Activated naive CD4-positive, alpha-beta T cell treated with anti-CD3 and anti-CD28 coated beads, Interleukin-2, amount 10 ng/mL, durations not matched to agents 7 days and 5 days (primary cell): Measurements from ENCODE around the gene PARD3B.

Experiments
- CTCF ChIA-PET: fragments of 350-600 bp; sonication (Branson Sonifier 250); formaldehyde crosslinking; loops from one replicate; lab custom pipeline; 2021; ENCODE audit warnings: antibody characterized with exemption; lab: Charles Lee
- DNase-seq: peaks from one replicate; pipeline ENCODE4 v3.0.0-alpha.2; 2020
- H3K27ac Mint-ChIP-seq: one replicate; pipeline ENCODE4 v1.8.0; 2021; ENCODE audit warnings: mild to moderate bottlenecking, moderate library complexity, mixed read lengths
- H3K27me3 Mint-ChIP-seq: one replicate; pipeline ENCODE4 v1.8.0; 2021; ENCODE audit warnings: mild to moderate bottlenecking, mixed read lengths
- H3K36me3 Mint-ChIP-seq: one replicate; pipeline ENCODE4 v1.8.0; 2021; ENCODE audit warnings: mixed read lengths
- H3K4me1 Mint-ChIP-seq: one replicate; pipeline ENCODE4 v1.8.0; 2021; ENCODE audit warnings: mixed read lengths
- H3K4me3 Mint-ChIP-seq: one replicate; pipeline ENCODE4 v1.8.0; 2021; ENCODE audit warnings: mild to moderate bottlenecking, moderate library complexity, mixed read lengths
- H3K9me3 Mint-ChIP-seq: one replicate; pipeline ENCODE4 v1.8.0; 2021; ENCODE audit warnings: mixed read lengths

PARD3B gene

DNA sequence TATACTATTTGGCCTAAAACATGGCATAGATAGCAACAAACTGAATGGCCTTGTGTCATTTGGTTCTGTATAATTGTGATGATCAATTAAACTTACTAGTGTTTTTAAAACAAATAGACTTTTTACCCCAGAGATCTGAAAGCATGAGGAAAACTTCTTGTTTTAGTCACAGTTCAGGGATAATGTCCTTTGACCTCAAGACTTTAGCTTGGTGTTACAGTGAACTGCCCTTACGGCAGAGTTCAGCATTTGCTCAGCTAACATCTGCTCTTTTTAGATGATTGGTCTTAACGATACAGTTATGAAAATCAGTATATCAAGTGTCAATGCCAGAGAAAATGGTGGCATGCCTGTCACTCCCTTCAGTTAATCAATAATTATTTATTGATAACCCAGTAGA, 429.2 kb downstream of the PARD3B start:
- Mint-ChIP-seq H3K27ac (no peak overlapping the region), H3K4me3 (no peak overlapping the region), H3K36me3 (peaks cover 54% of the 10 kb centered on the region), H3K27me3 (no peaks in the 10 kb centered on the region), H3K9me3 (peaks cover 34% of the 10 kb centered on the region), H3K4me1 (peaks cover 30% of the 10 kb centered on the region)
- CTCF ChIA-PET: interaction anchor here (0.8 kb wide), 1 partner anchor 84 kb away, joined by 4 read pairs; no protein-coding TSS in a partner anchor
- DNase-seq: no peak

- no peak for DNase-seq
- Mint-ChIP-seq H3K4me3 (no peak overlapping the region), H3K4me1 (peaks cover 22% of the 10 kb centered on the region), H3K36me3 (peaks cover 40% of the 10 kb centered on the region), H3K9me3 (peaks cover 28% of the 10 kb centered on the region), H3K27me3 (no peaks in the 10 kb centered on the region), H3K27ac (no peak overlapping the region)
- CTCF ChIA-PET: no interaction called here
Observed at GRCh38 chr2:204977914-204978313, 432.6 kb downstream of the PARD3B start.

GRCh38 chr2:204982303-204982702, 437.0 kb downstream of the PARD3B start:
- peak overlapping the region; percentile 26 for H3K27ac Mint-ChIP-seq
- no peak overlapping the region for H3K4me3 Mint-ChIP-seq
- DNase-seq: peak; percentile 25
- no peaks in the 10 kb centered on the region for H3K27me3 Mint-ChIP-seq
- CTCF ChIA-PET: interaction anchor here (0.7 kb wide), 1 partner anchor 693 kb away, joined by 3 read pairs; no protein-coding TSS in a partner anchor
- H3K9me3 Mint-ChIP-seq: peaks cover 23% of the 10 kb centered on the region
- H3K4me1 Mint-ChIP-seq: peaks cover 22% of the 10 kb centered on the region
- H3K36me3 Mint-ChIP-seq: peaks cover 26% of the 10 kb centered on the region

DNA sequence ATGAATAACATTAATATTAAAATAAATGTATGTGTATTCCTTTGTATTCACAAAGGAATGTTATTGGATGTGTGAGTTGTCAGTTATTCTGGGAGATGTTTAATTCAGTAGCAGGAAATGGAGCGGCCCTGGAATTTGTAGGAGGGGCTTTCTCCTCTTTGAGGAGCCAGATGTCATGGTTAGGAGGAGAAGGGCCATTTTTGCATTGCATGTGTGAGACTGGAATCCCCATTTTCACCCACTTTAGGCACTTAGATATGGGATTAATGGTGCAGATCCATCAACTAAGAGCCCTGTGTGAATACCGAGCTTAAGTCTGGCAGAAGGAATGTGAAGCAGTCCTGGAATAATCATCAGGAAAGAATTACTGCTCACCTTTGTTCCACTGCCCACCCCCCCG, 439.2 kb downstream of the PARD3B start:
- H3K4me3 Mint-ChIP-seq: no peak overlapping the region
- no peak for DNase-seq
- CTCF ChIA-PET: no interaction called here

DNA sequence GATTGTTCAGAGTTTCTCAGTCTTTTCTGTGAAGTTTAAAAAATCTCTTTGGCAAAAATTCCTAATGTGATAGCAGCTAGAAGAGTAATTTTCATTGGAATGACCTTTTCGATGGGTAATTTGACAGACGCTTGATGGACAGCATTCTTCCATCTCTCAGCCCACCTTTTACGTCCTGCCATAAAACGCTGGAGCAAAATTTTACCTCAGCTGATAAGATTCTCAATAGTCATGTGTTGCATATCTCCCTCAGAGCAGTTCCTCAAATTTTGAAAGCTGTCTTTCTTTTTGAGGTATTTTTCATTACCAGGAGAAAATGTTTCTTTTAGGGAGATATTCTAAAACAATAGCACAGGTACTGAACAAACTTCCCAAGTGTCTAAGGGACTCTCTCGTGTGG, 441.4 kb downstream of the PARD3B start:
- Mint-ChIP-seq H3K9me3 (peaks cover 19% of the 10 kb centered on the region), H3K4me3 (no peak overlapping the region), H3K4me1 (peaks cover 24% of the 10 kb centered on the region), H3K27ac (no peak overlapping the region), H3K27me3 (peaks cover 4% of the 10 kb centered on the region), H3K36me3 (peaks cover 22% of the 10 kb centered on the region)
- CTCF ChIA-PET: no interaction called here
- DNase-seq: no peak

More for the DNA sequence above, 439.2 kb downstream of the PARD3B start:
- Mint-ChIP-seq H3K9me3 (peaks cover 25% of the 10 kb centered on the region), H3K36me3 (peaks cover 30% of the 10 kb centered on the region), H3K27ac (no peak overlapping the region), H3K4me1 (peaks cover 32% of the 10 kb centered on the region), H3K27me3 (peaks cover 4% of the 10 kb centered on the region)

DNA sequence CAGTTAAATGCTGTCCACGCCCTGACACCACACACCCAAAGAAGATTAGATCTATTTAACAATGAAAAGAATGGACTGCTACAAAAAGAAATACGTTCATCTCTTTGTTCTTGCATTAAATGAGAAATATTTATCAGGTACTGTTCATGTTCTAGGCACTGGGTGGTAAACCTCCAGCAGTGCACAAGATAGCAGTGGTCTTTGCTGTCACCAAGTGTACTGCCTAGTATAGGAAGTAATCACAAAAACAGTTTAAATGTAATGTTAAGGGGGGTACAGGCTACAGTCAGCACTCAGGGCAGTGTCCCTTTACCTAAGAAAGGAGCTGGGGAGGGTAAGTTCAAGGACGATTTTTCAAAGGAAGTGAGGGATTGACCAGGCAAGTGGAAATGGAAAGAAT, 443.6 kb downstream of the PARD3B start:
- H3K36me3 Mint-ChIP-seq: peaks cover 20% of the 10 kb centered on the region
- no peak for DNase-seq
- H3K9me3 Mint-ChIP-seq: peaks cover 18% of the 10 kb centered on the region
- H3K27ac Mint-ChIP-seq: no peak overlapping the region
- no peak overlapping the region for H3K4me3 Mint-ChIP-seq
- peaks cover 4% of the 10 kb centered on the region for H3K27me3 Mint-ChIP-seq
- peaks cover 9% of the 10 kb centered on the region for H3K4me1 Mint-ChIP-seq
- CTCF ChIA-PET: interaction anchor here (1.6 kb wide), 1 partner anchor 692 kb away, joined by 3 read pairs; no protein-coding TSS in a partner anchor

DNA sequence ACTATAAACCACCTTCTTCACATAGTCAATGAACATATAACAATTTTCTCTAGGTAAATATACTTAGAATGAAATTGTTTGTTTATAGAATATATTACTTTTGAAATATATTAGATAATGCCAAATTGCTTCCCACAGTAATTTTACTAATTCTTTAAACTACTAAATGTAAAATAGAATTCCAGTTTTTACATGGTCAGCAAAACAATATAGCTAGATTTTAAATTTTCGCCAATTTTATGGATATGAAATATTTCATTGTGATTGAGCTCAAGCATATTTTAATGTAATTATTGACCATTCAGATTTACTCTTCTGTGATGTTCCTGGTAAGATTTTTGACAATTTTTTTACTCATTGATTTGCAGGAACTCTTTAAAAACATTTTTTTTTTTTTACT, 444.6 kb downstream of the PARD3B start:
- Mint-ChIP-seq H3K36me3 (peaks cover 18% of the 10 kb centered on the region), H3K4me3 (no peak overlapping the region), H3K27ac (no peak overlapping the region), H3K9me3 (peaks cover 18% of the 10 kb centered on the region), H3K27me3 (peaks cover 4% of the 10 kb centered on the region), H3K4me1 (peaks cover 9% of the 10 kb centered on the region)
- CTCF ChIA-PET: interaction anchor here (1.6 kb wide), 1 partner anchor 691 kb away, joined by 3 read pairs; no protein-coding TSS in a partner anchor
- DNase-seq: no peak

DNA sequence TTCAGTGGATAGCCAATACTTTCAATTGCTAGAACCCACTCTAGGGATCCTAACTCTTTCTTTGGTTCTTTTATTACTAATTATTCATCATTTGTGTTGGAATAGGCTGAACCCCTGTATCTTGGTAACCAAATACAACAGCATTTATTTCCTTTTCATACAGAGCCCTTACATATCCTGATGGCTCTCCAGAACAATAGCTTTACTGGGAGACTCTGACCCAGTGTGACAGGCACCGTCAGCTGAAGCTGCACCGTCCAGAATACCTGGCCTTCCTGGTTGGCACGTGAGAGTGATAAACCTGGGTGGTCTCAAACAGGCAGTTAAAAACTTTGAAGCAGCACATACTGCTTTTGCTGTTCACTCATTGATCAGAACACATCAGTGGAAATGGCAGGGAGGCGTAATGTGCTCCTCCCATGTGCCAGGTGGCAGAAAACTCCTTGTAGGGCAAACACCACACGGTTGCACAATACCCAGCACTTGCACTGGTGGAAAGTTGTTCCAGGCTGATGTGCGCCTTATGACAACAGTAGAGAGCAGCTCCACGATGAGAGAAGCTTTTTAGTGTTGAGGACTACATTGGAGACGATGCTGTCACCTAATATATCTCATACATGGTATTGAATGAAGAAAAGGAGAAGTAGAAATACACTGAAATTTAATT, 456.2 kb downstream of the PARD3B start:
- H3K27ac Mint-ChIP-seq: no peak overlapping the region
- H3K9me3 Mint-ChIP-seq: peaks cover 18% of the 10 kb centered on the region
- CTCF ChIA-PET: no interaction called here

DNA sequence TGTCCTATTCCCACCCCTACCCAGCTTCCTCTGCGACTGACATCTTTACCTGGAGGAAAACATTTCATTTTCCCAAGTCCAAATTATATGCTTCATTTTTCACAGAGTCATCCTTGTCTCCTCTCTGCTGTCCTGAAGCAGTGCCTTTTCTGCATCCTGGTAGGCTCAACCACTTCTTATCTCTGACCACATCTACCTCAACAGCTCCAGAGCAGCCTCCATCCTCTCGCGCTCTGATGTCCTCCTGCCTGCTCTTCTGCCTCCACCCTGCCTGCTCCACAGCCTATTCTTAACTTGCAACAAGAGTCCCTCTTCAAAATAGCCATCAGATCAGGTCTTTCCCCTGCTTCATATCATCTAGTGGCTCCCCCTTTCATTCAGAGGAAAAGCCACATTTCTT, 457.1 kb downstream of the PARD3B start:
- Mint-ChIP-seq H3K27ac (peak overlapping the region; percentile 17), H3K36me3 (peaks cover 22% of the 10 kb centered on the region), H3K4me3 (peak overlapping the region; percentile 11), H3K4me1 (peaks cover 41% of the 10 kb centered on the region), H3K27me3 (no peaks in the 10 kb centered on the region), H3K9me3 (peaks cover 20% of the 10 kb centered on the region)
- DNase-seq: peak; percentile 52
- CTCF ChIA-PET: interaction anchor here (1.2 kb wide), 1 partner anchor 12 kb away, joined by 4 read pairs; no protein-coding TSS in a partner anchor

More for the DNA sequence above, 456.2 kb downstream of the PARD3B start:
- Mint-ChIP-seq H3K36me3 (peaks cover 24% of the 10 kb centered on the region), H3K27me3 (no peaks in the 10 kb centered on the region), H3K4me3 (no peak overlapping the region), H3K4me1 (peaks cover 35% of the 10 kb centered on the region)
- DNase-seq: no peak

GRCh38 chr2:205003288-205003687, 458.0 kb downstream of the PARD3B start:
- Mint-ChIP-seq H3K4me1 (peaks cover 43% of the 10 kb centered on the region), H3K27ac (no peak overlapping the region), H3K36me3 (peaks cover 27% of the 10 kb centered on the region), H3K4me3 (no peak overlapping the region), H3K27me3 (no peaks in the 10 kb centered on the region), H3K9me3 (peaks cover 26% of the 10 kb centered on the region)
- DNase-seq: no peak
- CTCF ChIA-PET: interaction anchor here (0.7 to 1.2 kb wide), 2 partner anchors 11 to 123 kb away, joined by 3 to 4 read pairs; no protein-coding TSS in a partner anchor

GRCh38 chr2:205010196-205010595, 464.9 kb downstream of the PARD3B start:
- H3K36me3 Mint-ChIP-seq: peaks cover 19% of the 10 kb centered on the region
- peaks cover 22% of the 10 kb centered on the region for H3K9me3 Mint-ChIP-seq
- H3K27me3 Mint-ChIP-seq: peaks cover 3% of the 10 kb centered on the region
- peaks cover 30% of the 10 kb centered on the region for H3K4me1 Mint-ChIP-seq
- H3K4me3 Mint-ChIP-seq: no peak overlapping the region
- CTCF ChIA-PET: interaction anchor here (1.1 kb wide), 1 partner anchor 120 kb away, joined by 3 read pairs; no protein-coding TSS in a partner anchor
- no peak for DNase-seq
- H3K27ac Mint-ChIP-seq: no peak overlapping the region

- H3K4me3 Mint-ChIP-seq: no peak overlapping the region
- peaks cover 20% of the 10 kb centered on the region for H3K36me3 Mint-ChIP-seq
- CTCF ChIA-PET: no interaction called here
- peaks cover 3% of the 10 kb centered on the region for H3K27me3 Mint-ChIP-seq
- H3K27ac Mint-ChIP-seq: no peak overlapping the region
- peaks cover 21% of the 10 kb centered on the region for H3K9me3 Mint-ChIP-seq
- H3K4me1 Mint-ChIP-seq: peaks cover 30% of the 10 kb centered on the region
- DNase-seq: no peak
Observed at GRCh38 chr2:205011031-205011430, 465.8 kb downstream of the PARD3B start.

GRCh38 chr2:205012961-205013360, 467.7 kb downstream of the PARD3B start:
- Mint-ChIP-seq H3K9me3 (peaks cover 11% of the 10 kb centered on the region), H3K4me3 (no peak overlapping the region), H3K36me3 (peaks cover 12% of the 10 kb centered on the region), H3K27me3 (peaks cover 3% of the 10 kb centered on the region), H3K4me1 (peaks cover 22% of the 10 kb centered on the region), H3K27ac (no peak overlapping the region)
- no peak for DNase-seq
- CTCF ChIA-PET: no interaction called here

GRCh38 chr2:205013586-205013985, 468.3 kb downstream of the PARD3B start:
- DNase-seq: no peak
- H3K27me3 Mint-ChIP-seq: peaks cover 3% of the 10 kb centered on the region
- peaks cover 11% of the 10 kb centered on the region for H3K36me3 Mint-ChIP-seq
- H3K9me3 Mint-ChIP-seq: peaks cover 11% of the 10 kb centered on the region
- H3K27ac Mint-ChIP-seq: no peak overlapping the region
- CTCF ChIA-PET: interaction anchor here (1.5 kb wide), 1 partner anchor 11 kb away, joined by 4 read pairs; no protein-coding TSS in a partner anchor
- H3K4me1 Mint-ChIP-seq: peaks cover 22% of the 10 kb centered on the region
- no peak overlapping the region for H3K4me3 Mint-ChIP-seq

DNA sequence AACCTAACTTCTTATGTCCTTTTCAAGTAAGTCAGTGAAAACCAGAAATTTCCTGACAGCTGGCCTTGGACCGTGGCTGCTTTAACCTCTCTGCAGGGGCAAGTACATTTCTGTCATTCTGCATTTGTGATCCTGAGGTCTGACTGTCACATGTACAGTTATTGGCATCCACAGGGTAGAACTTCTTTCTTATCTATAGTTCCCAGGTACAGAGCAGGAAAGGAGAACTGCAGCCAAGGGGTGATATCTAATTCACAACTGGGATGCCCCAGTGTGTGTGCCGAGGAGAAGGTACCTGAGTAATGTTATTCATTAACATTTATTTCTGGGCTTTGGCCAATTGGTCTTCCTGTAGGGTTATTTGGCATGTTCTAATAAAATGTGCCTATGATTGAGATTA, 468.9 kb downstream of the PARD3B start:
- Mint-ChIP-seq H3K4me1 (peaks cover 22% of the 10 kb centered on the region), H3K27me3 (peaks cover 3% of the 10 kb centered on the region), H3K4me3 (no peak overlapping the region), H3K9me3 (peaks cover 14% of the 10 kb centered on the region), H3K36me3 (peaks cover 16% of the 10 kb centered on the region), H3K27ac (no peak overlapping the region)
- CTCF ChIA-PET: interaction anchor here (1.5 kb wide), 1 partner anchor 11 kb away, joined by 4 read pairs; no protein-coding TSS in a partner anchor
- DNase-seq: no peak
